ENCODE results near the gene TXNRD2.
"Not testable (repeated sequence)": the region's sequence is repeated elsewhere in the genome, so short reads cannot be mapped to it uniquely, and the experiment has no call there.

The TXNRD2 gene

GRCh38 chr22:19844377-19845053 lies 97.1 kb downstream of the TXNRD2 start:
- no peak for DNase-seq (ENCODE audit: low read depth, low spot score)

GRCh38 chr22:19843857-19844376 lies 97.7 kb downstream of the TXNRD2 start:
- no peak for DNase-seq (ENCODE audit: low read depth, low spot score)

- DNase-seq (ENCODE audit: low read depth, low spot score) = no peak
These were observed 98.3 kb downstream of the TXNRD2 start for GRCh38 chr22:19843107-19843856.

GRCh38 chr22:19842393-19843106 lies 99.1 kb downstream of the TXNRD2 start:
- DNase-seq (ENCODE audit: low read depth, low spot score) = no peak

- DNase-seq (ENCODE audit: low read depth, low spot score) = no peak
These were observed 99.8 kb downstream of the TXNRD2 start for GRCh38 chr22:19841641-19842392.

- DNase-seq (ENCODE audit: low read depth, low spot score) = no peak
These were observed 100.5 kb downstream of the TXNRD2 start for GRCh38 chr22:19840955-19841640.

- no peak for DNase-seq (ENCODE audit: low read depth, low spot score)
These were observed 101.6 kb downstream of the TXNRD2 start for GRCh38 chr22:19840059-19840458.

- DNase-seq (ENCODE audit: low read depth, low spot score) = no peak
These were observed 103.7 kb downstream of the TXNRD2 start for GRCh38 chr22:19837915-19838314.

GRCh38 chr22:19836512-19836911 lies 105.1 kb downstream of the TXNRD2 start:
- no peak for DNase-seq (ENCODE audit: low read depth, low spot score)

GRCh38 chr22:19834599-19834998 lies 107.0 kb downstream of the TXNRD2 start:
- no peak for DNase-seq (ENCODE audit: low read depth, low spot score)

GRCh38 chr22:19833327-19833726 lies 108.3 kb downstream of the TXNRD2 start:
- not testable (repeated sequence) for DNase-seq (ENCODE audit: low read depth, low spot score)

GRCh38 chr22:19832476-19833108 lies 109.0 kb downstream of the TXNRD2 start:
- no peak for DNase-seq (ENCODE audit: low read depth, low spot score)

GRCh38 chr22:19831979-19832378 lies 109.6 kb downstream of the TXNRD2 start:
- not testable (repeated sequence) for DNase-seq (ENCODE audit: low read depth, low spot score)

GRCh38 chr22:19831016-19831415 lies 110.6 kb downstream of the TXNRD2 start:
- DNase-seq (ENCODE audit: low read depth, low spot score) = no peak

- DNase-seq (ENCODE audit: low read depth, low spot score) = no peak
These were observed 113.6 kb downstream of the TXNRD2 start for GRCh38 chr22:19828035-19828401.

GRCh38 chr22:19827341-19828034 lies 114.1 kb downstream of the TXNRD2 start:
- no peak for DNase-seq (ENCODE audit: low read depth, low spot score)

- DNase-seq (ENCODE audit: low read depth, low spot score) = no peak
These were observed 115.0 kb downstream of the TXNRD2 start for GRCh38 chr22:19826619-19826950.

GRCh38 chr22:19825904-19826618 lies 115.6 kb downstream of the TXNRD2 start:
- DNase-seq (ENCODE audit: low read depth, low spot score) = no peak

Data from activated naive CD8-positive, alpha-beta T cell treated with anti-CD3 and anti-CD28 coated beads, Interleukin-2, amount 50 U/mL, for 16 hours (primary cell).